Ecto neural progenitor cell (in vitro differentiated cells): ENCODE measurements around the gene SNX3.

Source experiments
- DNase-seq: peaks from one replicate; pipeline ENCODE4 v3.0.0-alpha.2; 2018; ENCODE audit warnings: low spot score

Gene SNX3

DNA sequence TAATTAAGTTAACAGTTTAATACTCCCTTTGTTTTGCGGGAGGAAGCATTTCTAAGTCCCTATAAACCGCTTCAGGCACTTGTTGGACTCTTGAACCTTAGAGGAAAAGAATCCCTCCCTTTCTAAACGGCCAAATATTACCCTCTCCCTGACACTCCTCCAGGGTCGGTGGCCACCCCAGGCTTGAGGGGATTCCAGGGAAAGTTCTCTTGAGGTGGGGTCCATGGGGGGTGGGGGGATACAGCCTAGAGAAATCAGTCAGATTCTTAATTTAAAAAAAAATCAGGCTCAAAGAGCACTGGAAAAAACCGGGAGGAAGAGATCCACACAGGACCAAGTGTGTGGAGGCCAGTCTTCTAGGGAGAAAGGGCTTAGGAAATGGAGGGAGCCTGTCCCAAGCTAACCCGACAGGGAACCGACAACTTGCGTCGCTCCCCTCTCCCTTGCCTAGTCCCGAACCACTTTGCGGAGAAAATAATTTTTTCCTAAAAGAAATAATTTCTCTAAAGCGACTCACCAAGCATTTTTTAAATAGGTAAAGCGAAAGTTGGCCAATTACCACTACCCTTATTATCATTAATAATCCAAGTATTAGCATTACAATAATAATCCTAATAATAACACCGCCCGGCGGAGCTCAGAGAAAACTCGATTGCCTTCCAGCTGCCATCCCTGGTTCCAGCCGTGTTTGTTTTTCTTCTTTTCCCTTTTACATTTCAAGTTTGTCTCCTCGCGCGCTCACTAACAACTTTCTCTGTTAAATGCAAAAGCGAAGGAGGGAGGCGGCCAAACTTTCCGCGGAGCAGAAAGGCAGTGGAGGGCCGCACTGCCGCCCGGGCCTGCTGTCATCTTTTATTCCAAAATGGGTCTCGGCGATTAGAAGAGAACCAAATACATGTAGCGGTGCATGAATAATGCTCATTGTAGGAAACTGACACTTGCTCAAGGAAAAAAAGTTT lies 90.2 kb downstream of the SNX3 start:
- DNase-seq, result peak; percentile 59

DNA sequence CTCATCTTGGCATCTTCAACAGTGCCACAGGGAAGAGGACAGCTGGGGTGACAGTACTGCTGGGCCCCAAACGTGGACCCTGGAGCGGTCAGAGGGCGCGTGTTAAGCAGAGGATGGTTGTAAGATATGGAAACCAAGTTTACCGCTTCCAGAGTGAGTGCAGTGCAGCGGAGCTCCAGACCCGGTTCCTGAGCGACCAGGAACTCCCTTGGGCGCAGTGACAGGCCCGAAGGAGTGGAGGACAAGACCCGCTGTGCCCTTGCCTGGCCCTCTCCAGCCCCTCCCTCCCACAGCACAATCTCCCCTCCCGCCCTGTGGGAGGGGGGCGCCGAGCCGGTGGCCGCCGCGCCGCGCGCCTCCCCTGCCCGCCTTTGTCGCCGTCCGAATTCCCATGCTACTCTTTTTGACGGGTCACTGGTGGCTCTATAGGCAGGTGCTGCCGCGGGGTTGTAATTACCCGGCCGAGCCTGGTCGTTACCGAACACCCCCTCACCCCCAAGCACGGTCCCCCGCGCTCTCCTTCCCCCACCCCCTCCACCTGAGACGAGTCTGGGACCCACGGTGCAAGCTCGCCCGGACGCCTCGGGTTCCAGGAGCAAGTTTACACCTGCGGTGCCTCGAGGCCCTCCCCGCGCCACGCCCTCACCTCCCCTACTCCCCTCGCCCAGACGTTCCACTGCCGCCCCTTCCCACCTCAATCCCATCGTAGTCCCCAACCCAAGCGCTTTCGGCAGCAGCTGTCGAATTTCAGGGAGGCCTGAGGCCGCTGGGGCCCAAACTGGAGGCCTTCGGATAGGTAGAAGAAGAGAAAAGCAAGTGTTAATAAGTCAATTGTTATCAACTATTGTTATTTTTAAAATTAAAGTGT lies 91.1 kb downstream of the SNX3 start:
- DNase-seq, result peak; percentile 54

DNA sequence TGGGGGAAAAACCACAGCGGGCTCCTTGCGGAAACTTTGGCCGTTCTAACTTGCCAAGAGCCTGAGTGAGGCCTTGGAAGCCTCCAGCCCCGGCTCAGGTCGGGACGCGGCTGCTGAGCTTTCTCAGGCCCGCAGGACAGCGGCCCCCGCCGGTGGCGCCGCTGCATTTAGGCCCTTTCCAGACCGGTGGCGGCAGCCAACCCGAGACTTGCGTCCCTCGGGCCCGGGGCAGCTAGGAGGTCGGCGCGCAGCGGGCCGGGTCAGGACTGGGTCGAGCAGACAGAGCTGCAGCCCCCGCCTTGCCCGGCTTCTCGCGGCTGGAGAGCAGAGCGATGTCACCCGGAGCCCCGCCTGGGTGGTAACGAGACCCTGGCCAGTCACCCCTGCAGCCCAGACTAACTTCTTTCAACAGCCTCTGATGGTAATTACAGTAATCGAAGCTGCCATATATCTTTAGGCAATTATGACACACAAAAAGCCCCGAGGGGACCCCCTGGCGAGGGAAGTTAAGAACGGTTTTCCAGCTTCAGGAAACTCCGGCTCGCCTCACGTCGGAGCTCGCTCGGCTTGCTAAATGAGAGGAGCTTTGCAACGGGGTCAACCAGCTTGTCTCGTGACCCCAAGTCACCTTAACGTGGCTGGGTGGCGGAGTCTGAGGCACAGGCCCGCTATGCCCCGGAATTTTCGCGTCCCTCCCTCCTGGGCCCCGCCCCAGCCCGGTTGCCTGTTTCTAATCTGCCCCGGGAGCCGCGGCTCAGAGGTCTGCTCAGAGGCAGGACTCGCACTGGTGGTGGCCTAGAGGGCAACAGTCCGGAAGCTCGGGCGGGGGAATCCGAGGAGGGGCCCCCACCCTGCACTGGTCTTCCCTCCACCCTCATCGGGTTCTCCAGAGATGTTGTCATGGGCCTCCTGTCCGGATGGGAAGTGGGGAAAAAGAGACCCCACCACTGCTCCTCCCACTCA lies 92.1 kb downstream of the SNX3 start:
- DNase-seq, result peak; percentile 83

DNA sequence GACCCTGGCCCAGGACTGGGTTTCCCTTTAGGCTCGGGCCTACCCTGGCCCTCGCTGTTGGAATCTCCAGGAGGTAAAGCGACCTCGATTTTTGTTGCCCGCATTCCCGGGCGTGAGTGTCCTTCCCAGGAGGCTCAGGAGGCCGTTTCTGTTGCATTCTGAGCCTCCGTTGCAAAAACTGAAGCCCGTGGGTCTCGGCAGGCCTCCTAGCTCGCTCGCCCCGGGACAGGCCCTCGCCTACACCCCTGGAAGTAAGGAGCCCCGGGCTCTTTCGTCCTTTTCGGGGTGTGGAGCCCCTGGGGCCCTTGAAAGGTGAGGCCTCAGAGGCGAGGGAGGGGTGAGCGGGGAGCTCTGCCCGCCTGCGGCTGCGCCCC lies 92.8 kb downstream of the SNX3 start:
- DNase-seq, result no peak

DNA sequence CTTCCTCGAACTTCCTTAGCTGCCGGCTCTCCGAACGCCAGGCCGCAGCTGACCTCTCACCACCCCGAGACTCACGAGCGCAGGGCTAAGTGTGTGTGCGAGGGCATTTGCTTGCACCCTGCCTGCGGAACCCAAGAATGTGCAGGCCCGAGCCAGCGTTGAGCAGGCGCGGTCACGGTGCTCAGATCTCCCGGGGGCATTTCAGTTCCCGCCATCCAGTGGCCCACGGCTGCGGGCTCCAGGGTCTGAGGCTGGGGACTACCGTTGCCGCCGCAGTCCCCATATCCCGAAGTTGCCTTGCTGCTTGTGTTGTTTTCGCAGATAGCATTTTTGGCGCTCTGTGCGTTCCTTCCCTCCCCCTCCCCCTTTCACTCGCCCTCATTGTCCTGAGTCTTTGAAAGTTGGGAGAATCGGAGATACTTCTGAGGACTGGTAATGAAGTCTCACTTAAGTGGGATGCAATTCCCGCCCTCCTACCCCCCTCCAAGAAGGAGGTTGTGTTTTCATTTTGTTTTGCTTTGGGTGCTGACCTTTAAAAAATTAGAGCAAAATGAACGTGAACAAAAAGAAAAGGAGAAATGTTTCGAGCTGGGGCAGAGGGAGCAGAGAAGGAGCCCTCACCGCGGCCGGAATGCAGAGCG lies 93.3 kb downstream of the SNX3 start:
- DNase-seq, result peak; percentile 72

DNA sequence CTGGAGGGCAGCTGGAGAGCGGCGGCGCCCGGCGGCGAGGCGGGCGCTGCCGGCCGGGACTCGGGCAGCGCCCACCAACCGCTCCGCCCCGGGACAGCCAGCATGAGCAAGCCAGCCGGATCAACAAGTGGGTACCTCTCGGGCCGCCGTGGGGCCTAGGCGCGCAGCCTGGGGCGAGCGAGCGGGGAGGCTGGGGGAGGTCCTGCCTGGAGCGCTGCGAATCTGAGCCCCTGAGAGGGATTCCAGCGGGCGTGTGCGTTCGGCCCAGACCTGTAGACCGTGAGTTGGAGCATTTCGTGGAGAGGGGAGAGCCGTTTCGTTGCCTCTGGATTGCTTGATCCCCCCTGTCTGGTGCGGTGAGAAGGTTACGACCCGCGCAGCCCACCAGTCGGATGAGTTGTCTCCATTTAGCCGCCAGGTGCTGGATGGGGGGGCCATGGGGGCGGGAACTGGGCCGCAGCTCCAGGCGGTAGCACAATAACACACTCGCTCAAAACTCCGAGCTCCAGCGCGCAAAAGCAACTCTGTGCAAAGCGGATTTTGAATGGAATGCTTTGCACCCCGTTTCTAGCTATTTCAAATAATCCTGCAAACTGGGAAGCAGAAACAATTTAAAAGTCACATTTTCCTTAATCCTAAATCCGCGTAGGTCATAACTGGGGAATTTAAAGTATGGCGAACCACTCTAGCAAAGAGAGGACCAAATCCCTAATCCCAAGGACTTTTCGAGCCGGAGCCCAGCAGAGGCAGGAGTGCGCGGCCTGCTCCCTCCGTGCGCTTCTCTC lies 94.0 kb downstream of the SNX3 start:
- DNase-seq, result peak; percentile 62

DNA sequence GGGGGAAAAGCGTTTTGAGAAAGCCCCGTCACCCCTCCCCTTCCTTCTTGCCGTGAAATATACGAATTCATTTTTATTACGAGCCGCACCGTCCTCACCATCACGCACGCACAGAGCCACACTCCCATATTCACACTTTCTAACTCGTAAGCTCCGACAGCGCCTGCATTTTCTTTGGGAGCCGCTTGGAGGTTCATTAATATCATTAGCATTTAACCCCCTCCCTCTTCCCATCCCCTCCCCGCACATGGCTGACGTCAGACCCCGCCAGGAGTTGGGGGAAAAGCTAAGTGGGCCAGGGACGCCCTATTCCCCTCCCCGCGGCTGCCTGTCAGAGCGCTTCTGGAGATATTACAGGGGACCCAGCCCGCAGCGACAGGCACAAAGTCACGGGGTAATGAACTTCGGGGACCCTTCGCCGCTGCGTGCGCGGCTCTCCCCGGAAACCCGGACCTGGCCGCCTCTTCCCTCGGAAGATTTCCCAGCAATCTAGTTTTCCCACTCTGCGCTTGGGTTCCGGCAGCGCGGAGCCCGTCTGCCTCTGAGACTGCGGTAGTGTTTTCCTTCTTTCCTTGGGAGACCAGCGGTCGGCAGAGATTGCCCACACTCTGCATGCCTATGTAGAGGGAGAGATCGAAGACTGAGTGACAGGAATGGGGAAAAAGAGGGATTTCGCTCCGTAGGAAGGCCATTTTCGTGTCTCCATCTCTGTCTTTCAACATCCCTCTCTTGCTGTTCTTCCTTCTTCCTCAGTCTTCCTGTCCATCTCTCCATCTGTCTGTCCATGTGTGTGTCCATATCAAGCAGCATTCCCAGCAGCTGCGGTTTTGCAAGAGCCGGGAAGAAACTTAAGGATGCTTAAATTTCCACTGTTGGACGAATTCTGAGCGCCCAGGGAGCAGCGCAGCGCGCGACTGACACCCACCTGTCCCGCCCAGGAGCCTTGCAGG lies 94.9 kb downstream of the SNX3 start, which contains the start of gene NR2E1:
Gene NR2E1, plus strand, starts transcription at position 309 of the 950 bp plus-strand sequence. CDS start 744 bp downstream, outside the sequence.
- peak; percentile 60 for DNase-seq

DNA sequence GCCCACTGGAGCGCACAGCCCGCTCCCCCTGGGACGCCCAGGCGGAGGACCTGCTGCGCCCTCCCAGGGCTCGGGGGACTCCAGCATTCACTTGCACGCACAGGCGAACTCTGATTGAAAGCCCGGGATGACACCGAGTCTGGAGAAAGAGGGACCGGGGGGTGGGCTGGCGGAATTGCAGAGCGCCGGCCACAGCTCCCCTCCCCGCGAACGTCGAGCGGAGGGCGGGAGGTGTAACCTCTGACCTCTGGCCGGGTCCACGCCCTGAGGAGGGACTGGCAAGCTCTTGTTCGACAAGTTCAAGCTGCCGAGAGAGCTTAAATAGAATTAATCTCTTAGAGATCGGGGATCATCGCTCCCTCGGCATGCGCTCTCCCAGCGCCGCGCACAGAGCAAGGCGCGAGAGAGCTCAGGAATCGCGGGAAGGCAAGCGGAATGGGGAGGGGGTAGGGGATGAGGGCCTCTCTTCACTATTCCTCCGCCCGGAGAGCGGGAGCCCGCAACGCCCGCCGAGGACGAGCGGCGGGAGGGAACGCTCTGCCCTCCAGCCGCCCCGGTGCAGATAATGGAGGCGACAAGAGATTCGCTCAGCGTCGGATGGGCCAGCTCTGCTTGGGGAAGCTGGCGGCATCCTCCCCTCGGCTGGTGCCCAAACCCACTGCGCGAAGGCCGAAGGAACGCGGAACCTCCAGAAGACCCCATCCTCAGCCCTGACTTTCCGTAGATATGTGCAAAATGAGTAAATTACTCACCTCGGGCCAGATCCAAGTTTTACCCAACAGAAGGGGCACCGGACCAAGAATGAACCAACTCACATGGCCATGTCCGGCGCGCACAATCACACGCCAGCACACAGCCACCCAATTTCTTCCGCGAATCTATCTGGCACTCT lies 95.8 kb downstream of the SNX3 start:
- peak; percentile 73 for DNase-seq

DNA sequence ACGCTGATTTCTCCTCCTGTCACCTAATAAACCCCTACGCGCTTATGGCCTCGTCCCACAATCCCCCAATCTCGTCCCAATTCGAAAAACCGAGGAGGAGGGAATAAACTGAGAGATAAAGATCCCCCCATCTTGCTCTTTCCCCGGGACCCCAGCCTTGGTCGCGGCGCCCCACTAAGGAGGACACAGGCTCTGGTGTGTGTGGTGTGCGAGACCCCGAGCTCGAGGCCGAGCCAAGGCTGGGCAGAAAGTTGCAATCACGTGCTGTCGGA lies 96.4 kb downstream of the SNX3 start:
- no peak for DNase-seq

DNA sequence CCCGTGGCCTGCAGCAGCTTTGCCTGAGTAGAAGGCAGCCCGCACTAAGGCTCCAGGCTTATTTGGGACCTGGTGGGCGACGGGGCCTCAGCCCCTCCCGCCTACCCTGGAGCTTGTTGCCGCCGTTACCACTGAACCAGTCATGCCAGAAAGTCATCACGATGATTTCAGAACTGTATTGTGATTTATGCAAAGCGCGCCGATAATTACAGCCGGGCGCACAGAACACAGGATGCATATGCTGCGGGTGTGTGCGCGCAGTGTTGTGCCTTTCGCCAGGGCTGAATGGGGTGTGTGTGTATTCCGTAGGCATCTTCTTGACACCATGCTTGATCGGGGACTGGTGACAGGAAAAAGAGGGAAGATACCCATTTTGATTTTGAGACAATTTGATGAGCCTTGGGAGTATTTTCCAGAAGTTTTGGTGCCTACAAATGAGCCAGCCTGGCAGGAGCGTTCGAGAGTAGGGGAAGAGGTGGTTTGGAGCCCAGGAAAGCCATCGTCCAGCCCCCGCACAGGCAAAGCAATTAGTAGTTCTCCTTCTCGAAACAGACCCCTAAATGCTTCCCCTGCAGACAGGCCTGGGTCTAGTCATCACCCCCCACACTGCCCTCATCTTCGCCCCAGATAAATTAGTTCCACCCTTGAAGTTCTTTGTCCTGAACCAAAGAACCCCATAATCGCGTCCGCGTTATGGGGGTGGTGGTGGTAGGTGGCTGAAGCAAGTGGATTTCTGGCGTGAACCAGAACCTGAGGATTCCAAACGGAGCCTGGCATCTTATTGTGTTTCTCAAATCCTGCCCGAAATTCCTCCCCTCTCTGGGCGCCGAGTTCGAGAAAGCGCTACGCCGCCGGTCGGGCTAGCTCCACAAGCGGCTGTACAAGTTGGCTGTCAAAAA lies 96.9 kb downstream of the SNX3 start:
- DNase-seq, result no peak

DNA sequence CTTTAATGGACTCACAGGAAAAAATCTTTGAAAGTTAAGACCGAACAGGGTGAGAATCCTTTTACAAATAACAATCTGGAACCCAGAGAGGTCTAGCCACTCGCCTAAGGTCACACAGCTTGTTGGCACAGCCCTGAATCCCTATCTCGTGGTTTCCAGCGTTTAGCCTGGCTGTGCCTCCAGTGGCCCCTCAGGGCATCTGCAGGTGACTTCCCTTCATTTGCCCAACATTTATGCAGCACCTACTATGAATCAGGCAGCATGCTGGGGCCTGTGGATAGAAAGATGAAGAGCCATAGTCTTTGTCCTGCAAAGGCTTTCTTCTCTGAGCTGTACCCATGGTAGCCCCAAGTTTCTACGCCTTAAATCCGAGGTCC lies 97.6 kb downstream of the SNX3 start:
- no peak for DNase-seq

DNA sequence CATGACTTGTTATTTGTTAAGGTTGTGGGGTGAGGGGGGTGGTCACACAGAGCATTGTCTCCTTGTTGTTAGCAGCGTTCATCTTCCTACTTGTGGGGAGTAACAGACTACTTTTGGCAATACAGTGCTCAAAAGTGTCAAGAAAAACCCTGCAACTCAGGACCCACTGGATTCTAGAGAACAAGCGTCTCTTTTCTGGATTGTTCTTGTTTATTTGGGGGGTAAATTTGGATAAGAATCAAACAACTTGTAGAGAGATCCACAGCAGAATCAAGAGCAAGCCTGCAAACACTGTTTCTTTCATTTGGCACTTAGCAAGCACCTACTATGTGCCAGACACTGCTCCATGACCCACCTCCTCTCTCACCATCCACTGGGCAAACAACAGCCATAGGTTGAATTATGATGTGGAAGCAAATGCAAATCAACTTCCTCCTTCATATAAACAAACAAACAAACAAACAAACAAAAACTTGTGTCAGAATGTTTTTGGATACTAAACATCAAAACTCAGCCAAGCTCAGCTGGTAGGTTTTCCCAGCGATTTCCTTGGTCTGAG lies 99.0 kb downstream of the SNX3 start:
- DNase-seq, result no peak
